ENCODE data around the gene GAP43. TPM values are rescaled to one million over a fixed set of nuclear protein-coding genes. Genes with fewer than 3 reads are reported as not detected.

The GAP43 gene
- total RNA-seq, 1 donor from 2014 or later = not detected

DNA sequence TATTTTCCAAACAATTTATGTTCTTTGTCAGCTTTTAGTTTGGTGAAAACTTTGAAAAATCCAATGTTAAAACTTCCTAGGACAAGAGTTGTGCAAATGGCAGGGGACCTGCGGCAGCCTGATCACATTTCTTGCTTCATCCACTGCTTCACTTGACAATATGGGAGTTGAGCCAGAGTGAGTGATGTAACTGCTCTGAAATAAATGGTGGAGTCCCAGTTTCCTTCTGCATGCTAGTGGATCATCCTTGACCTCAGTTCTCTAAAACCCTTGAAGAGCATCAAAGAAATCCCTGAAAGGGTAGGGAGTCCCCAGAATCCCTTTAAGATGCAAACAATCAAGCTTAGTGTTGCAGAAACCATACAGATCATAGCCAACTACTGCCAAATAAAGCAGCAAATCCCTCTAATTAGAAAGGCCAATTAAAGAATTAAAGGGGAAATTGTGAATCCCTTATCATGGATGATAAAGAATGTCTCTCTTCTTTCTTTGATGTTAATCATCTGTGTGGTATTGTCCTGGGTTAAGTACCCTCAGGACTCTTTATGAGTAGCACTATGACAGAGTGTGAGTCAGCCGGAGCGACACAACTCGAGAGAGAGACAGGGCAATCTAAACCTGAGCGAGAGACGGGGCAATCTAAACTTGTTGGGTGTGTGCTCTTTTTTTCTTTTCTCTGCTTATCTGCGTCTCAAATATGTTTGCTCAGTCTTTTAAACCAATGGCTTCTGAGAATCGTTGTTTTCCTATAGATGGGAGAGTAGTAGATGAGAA lies 41.8 kb upstream of the GAP43 start:
- TF ChIP-seq, protein P1, sequence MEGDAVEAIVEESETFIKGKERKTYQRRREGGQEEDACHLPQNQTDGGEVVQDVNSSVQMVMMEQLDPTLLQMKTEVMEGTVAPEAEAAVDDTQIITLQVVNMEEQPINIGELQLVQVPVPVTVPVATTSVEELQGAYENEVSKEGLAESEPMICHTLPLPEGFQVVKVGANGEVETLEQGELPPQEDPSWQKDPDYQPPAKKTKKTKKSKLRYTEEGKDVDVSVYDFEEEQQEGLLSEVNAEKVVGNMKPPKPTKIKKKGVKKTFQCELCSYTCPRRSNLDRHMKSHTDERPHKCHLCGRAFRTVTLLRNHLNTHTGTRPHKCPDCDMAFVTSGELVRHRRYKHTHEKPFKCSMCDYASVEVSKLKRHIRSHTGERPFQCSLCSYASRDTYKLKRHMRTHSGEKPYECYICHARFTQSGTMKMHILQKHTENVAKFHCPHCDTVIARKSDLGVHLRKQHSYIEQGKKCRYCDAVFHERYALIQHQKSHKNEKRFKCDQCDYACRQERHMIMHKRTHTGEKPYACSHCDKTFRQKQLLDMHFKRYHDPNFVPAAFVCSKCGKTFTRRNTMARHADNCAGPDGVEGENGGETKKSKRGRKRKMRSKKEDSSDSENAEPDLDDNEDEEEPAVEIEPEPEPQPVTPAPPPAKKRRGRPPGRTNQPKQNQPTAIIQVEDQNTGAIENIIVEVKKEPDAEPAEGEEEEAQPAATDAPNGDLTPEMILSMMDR (IDR thresholded peaks at IDR 0.05; ENCODE audit: insufficient read depth, low read length, severe bottlenecking) = no peak
- H3K27me3 ChIP-seq (ENCODE audit: control insufficient read depth, insufficient read depth, low read length) = no peaks in the 10 kb centered on the region
- H3K36me3 ChIP-seq (ENCODE audit: control insufficient read depth, insufficient read depth, low read length) = no peaks in the 10 kb centered on the region
- no peak overlapping the region for H3K4me3 ChIP-seq (ENCODE audit: low read depth, low read length)
- DNase-seq (ENCODE audit: low read depth) (peak; percentile 40), FAIRE-seq (no peak)

DNA sequence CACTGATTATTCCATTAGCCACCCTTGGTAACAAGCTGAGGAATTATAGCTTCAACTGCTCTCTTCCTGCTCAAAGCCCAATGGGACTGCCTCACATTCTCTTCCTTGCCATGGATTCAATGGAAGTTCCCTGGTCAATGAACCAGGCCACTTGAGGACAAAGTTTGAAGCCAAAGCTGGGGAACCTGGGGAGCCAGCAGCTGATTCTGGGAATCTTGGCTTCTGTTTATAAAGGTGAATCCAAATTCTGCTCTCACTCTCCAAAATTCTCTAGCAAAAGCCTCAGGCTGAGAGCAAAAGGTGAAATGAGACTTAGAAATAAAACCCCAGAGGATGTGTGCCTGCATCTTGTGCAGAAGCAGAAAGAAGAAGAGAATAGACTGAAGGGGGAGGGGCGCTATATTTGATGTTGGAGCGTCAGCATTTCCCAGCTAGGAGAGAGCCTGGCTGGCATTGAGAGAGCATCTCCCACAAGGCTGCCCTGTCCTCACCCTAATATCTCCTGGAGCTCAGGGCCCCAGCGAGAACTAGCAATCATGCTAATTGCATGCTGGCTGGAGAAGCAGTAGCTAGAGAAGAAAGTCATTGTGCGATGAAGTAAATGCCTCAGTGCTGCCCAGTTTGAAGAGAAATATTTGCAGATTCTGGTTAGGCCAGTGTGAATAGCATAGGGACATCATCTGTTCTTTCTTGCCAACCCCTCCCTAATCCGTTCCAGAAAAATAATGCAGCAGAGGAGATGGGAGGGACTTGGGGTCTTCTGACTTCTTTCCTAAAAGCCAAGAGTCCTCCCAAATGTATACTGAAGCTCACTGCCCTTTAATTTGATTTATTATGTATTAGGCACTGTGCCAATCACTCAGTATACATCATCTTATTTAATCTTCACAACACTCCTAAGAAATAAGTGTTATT lies 34.9 kb upstream of the GAP43 start:
- TF ChIP-seq, protein P1 (IDR thresholded peaks at IDR 0.05; ENCODE audit: insufficient read depth, low read length, severe bottlenecking) = no peak

DNA sequence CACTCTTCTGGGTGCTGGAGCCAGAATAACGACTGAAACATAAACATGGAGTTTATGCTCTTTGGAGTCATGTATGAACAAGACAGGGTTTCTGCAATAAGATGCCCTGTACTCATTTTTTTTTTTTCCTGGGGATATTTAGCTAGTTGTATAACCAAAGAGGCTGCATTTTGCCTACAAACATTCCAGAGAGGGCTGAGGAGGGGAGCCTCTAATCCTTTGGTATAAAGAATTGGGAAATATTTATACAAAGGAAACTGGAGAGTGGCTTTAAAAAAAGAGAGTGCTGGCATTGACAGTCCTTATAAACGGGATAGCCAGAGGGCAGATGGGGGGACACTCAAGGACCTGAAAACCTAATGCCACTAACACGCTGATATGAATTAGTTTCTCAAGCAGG lies 32.4 kb upstream of the GAP43 start:
- no peak for FAIRE-seq
- no peak for DNase-seq (ENCODE audit: low read depth)

More for the DNA sequence above, 34.9 kb upstream of the GAP43 start:
- Histone ChIP-seq H3K4me3 (ENCODE audit: low read depth, low read length) (no peak overlapping the region), H3K36me3 (ENCODE audit: control insufficient read depth, insufficient read depth, low read length) (no peaks in the 10 kb centered on the region), H3K27me3 (ENCODE audit: control insufficient read depth, insufficient read depth, low read length) (peaks cover 1% of the 10 kb centered on the region)
- no peak for FAIRE-seq
- no peak for DNase-seq (ENCODE audit: low read depth)

DNA sequence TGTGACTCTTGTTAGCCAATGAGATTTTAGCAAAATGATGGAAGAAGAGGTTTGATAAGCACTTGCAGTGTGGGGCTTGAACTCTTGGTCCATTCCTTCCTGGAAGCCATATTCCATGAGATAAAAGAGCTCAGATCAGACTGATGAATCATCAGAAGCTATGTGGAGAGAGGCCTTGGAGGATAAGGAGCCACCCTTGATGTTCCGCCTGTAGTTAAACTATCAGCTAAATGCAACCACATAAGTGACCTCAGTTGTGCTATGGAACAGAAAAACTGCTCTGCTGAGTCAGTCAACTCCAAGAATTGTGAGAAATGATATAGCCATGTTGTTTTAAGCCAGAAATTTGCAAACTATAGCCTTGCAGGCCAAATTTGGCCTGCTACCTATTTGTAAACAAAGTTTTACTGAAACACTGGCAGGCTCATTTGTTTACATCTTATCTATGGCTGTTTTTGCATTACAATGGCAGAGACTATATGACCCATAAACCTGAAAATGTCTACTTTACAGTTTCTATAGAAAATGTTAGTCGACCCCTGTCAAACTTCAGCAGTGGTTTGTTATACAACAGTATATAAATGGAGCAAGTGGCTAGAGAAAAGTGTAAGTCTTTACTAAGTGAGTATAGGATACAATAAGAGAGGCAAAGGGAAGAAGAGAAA lies 27.6 kb upstream of the GAP43 start:
- FAIRE-seq = peak; percentile 40
- TF ChIP-seq, protein P1 (IDR thresholded peaks at IDR 0.05; ENCODE audit: insufficient read depth, low read length, severe bottlenecking) = no peak
- Histone ChIP-seq H3K27me3 (ENCODE audit: control insufficient read depth, insufficient read depth, low read length) (no peaks in the 10 kb centered on the region), H3K36me3 (ENCODE audit: control insufficient read depth, insufficient read depth, low read length) (no peaks in the 10 kb centered on the region), H3K4me3 (ENCODE audit: low read depth, low read length) (no peak overlapping the region)
- DNase-seq (ENCODE audit: low read depth) = no peak

More for the DNA sequence above, 32.4 kb upstream of the GAP43 start:
- peaks cover 1% of the 10 kb centered on the region for H3K27me3 ChIP-seq (ENCODE audit: control insufficient read depth, insufficient read depth, low read length)
- no peaks in the 10 kb centered on the region for H3K36me3 ChIP-seq (ENCODE audit: control insufficient read depth, insufficient read depth, low read length)
- no peak overlapping the region for H3K4me3 ChIP-seq (ENCODE audit: low read depth, low read length)
- TF ChIP-seq, protein P1 (IDR thresholded peaks at IDR 0.05; ENCODE audit: insufficient read depth, low read length, severe bottlenecking) = no peak

DNA sequence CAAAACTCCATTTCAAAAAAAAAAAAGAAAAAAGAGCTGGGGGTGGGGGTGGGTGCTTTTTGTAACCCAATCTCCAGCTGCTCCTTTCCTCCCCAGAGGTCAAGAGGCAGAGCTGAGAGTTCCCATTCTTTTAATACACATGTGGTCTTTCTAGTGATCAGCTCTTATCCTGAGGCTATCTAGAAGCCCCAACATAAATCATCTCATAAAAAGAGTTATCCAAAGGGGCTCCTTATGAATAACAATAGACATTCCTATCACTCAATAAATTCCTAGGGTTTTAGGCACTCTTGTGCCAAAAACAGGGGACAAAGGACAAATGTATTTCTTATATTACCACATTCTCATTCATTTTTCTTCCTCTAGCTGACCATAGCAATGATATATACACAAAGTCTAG lies 25.1 kb upstream of the GAP43 start:
- Histone ChIP-seq H3K27me3 (ENCODE audit: control insufficient read depth, insufficient read depth, low read length) (no peaks in the 10 kb centered on the region), H3K36me3 (ENCODE audit: control insufficient read depth, insufficient read depth, low read length) (no peaks in the 10 kb centered on the region), H3K4me3 (ENCODE audit: low read depth, low read length) (no peak overlapping the region)
- FAIRE-seq (no peak), DNase-seq (ENCODE audit: low read depth) (no peak)
- TF ChIP-seq, protein P1 (IDR thresholded peaks at IDR 0.05; ENCODE audit: insufficient read depth, low read length, severe bottlenecking) = no peak

All from bronchial epithelial cell (primary cell).